ENCODE results near the gene FBXO2. TPM values are rescaled to one million over a fixed set of nuclear protein-coding genes. Genes with fewer than 3 reads are reported as not detected.

The FBXO2 gene
- total RNA-seq, 1 experiment from 2014 or later = 81.1 TPM

DNA sequence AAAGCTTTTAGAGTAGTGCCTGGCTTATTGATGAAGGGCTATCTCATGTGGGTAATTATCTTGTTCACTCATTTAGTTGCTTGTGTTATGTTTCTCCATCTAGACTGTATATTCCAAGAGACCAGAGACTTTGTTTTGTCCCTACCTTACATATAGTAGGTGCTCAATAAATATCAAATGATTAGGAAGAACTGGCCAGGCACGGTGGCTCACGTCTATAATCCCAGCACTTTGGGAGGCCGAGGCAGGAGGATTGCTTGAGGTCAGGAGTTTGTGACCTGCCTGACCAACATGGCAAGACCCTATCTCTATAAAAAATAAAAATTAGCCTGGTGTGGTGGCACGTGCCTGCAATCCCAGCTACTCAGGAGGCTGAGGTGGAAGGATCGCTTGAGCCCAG lies 9.0 kb downstream of the FBXO2 start (continued):
- TF ChIP-seq RAD21 (IDR thresholded peaks at IDR 0.05; ENCODE audit: low read depth) (no peak), YY1 (IDR thresholded peaks at IDR 0.05; ENCODE audit: extremely low read depth, insufficient replicate concordance, low read depth, low read length) (no peak), SRF (IDR thresholded peaks at IDR 0.05; ENCODE audit: low read depth) (no peak), ELF1 (IDR thresholded peaks at IDR 0.05; ENCODE audit: borderline replicate concordance, low read depth) (no peak)

DNA sequence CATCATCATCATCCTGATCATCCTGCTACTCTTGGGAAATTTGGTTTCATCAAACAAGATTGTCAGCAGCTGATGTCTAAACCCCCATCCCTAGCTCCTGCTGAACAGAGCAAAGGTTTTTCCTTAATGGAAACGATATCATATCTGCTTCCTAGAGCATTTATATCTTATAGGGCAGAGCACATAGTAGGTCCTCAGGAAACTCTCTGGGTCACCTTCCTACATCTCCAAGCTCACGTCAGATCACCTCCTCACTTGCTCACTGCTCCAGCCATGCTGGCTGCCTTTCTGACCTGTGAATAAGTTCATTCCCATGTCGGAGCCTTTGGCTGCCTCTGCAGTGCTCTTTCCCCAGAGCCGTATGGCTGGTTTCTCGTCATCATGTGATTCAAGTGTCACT lies 10.4 kb downstream of the FBXO2 start:
- POLR2A ChIA-PET = no interaction called here
- no peak for ATAC-seq
- no peak overlapping the region for H3K4me3 ChIP-seq (replicated peaks in 1 of 2; ENCODE audit: low read depth in 1 of 2, low read length in 2 of 2)

More for the DNA sequence above, 10.4 kb downstream of the FBXO2 start:
- Histone ChIP-seq H3K4me1 (ENCODE audit: control insufficient read depth in 1 of 2, insufficient read depth in 2 of 2, low read length in 2 of 2) (no peaks in the 10 kb centered on the region; a peak in 1 of 4 replicates), H3K27me3 (ENCODE audit: insufficient read depth, low read length) (peaks cover 4% of the 10 kb centered on the region), H3K9me3 (ENCODE audit: control insufficient read depth in 1 of 2, insufficient read depth in 1 of 2, low read depth in 1 of 2, low read length in 2 of 2) (no peaks in the 10 kb centered on the region), H3K9me2 (ENCODE audit: insufficient read depth) (no peaks in the 10 kb centered on the region), H3K9ac (ENCODE audit: low read length) (no peak overlapping the region), H3K79me2 (ENCODE audit: insufficient read depth, low read length) (no peaks in the 10 kb centered on the region), H3K36me3 (ENCODE audit: control insufficient read depth in 1 of 2, insufficient read depth in 2 of 2, low read length in 2 of 2) (no peaks in the 10 kb centered on the region), H2AFZ (ENCODE audit: low read depth, low read length, poor library complexity, severe bottlenecking) (no peak overlapping the region), H3K27ac (ENCODE audit: low read depth, low read length) (no peak overlapping the region), H4K20me1 (ENCODE audit: insufficient read depth) (no peaks in the 10 kb centered on the region), H3K4me2 (ENCODE audit: low read length) (no peak overlapping the region)
- TF ChIP-seq FOSL1 (IDR thresholded peaks at IDR 0.05; ENCODE audit: low read depth) = no peak
- TF ChIP-seq SP1 (IDR thresholded peaks at IDR 0.05; ENCODE audit: low read depth) = no peak
- TF ChIP-seq TCF7L2 (IDR thresholded peaks at IDR 0.05; ENCODE audit: borderline replicate concordance, extremely low read depth, insufficient read depth, insufficient read length) = no peak
- no peak for TF ChIP-seq JUND (IDR thresholded peaks at IDR 0.05)
- no peak for TF ChIP-seq SIN3A (IDR thresholded peaks at IDR 0.05; ENCODE audit: low read depth)
- no peak for TF ChIP-seq ZFX (IDR thresholded peaks at IDR 0.05)
- no peak for TF ChIP-seq SRF (IDR thresholded peaks at IDR 0.05; ENCODE audit: low read depth)
- no peak for TF ChIP-seq EGR1 (IDR thresholded peaks at IDR 0.05; ENCODE audit: low read depth)
- no peak for TF ChIP-seq EZH2 (IDR thresholded peaks at IDR 0.05)
- TF ChIP-seq POLR2A (IDR thresholded peaks at IDR 0.05; ENCODE audit: borderline replicate concordance, extremely low read depth, insufficient read depth, insufficient read length) = no peak
- no peak for TF ChIP-seq ZNF274 (IDR thresholded peaks at IDR 0.05; ENCODE audit: low read depth, low read length)
- TF ChIP-seq YY1 (IDR thresholded peaks at IDR 0.05; ENCODE audit: extremely low read depth, insufficient replicate concordance, low read depth, low read length) = no peak
- TF ChIP-seq, protein P1, sequence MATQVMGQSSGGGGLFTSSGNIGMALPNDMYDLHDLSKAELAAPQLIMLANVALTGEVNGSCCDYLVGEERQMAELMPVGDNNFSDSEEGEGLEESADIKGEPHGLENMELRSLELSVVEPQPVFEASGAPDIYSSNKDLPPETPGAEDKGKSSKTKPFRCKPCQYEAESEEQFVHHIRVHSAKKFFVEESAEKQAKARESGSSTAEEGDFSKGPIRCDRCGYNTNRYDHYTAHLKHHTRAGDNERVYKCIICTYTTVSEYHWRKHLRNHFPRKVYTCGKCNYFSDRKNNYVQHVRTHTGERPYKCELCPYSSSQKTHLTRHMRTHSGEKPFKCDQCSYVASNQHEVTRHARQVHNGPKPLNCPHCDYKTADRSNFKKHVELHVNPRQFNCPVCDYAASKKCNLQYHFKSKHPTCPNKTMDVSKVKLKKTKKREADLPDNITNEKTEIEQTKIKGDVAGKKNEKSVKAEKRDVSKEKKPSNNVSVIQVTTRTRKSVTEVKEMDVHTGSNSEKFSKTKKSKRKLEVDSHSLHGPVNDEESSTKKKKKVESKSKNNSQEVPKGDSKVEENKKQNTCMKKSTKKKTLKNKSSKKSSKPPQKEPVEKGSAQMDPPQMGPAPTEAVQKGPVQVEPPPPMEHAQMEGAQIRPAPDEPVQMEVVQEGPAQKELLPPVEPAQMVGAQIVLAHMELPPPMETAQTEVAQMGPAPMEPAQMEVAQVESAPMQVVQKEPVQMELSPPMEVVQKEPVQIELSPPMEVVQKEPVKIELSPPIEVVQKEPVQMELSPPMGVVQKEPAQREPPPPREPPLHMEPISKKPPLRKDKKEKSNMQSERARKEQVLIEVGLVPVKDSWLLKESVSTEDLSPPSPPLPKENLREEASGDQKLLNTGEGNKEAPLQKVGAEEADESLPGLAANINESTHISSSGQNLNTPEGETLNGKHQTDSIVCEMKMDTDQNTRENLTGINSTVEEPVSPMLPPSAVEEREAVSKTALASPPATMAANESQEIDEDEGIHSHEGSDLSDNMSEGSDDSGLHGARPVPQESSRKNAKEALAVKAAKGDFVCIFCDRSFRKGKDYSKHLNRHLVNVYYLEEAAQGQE (IDR thresholded peaks at IDR 0.05; ENCODE audit: low read depth) = no peak
- no peak for TF ChIP-seq CEBPB (IDR thresholded peaks at IDR 0.05; ENCODE audit: low read depth)
- no peak for TF ChIP-seq CBX3 (IDR thresholded peaks at IDR 0.05; ENCODE audit: low read depth)
- RAD21 ChIA-PET (ENCODE audit: low non-redundant PET in 1 of 2, low total read pairs in 2 of 2, uncharacterized antibody in 2 of 2, unreplicated experiment in 2 of 2) = interaction anchor here in 1 of 2 experiments (1.2 kb wide), 1 partner anchor 606 kb away, joined by 3 read pairs; no protein-coding TSS in a partner anchor
- BruUV-seq (replicated peaks) = no TSS peak
- DNase-seq (ENCODE audit: low read depth, low spot score) = no peak
- intact Hi-C loops (cut with micrococcal nuclease) = loop anchor here (2.0 kb wide), 2 partner anchors 165 to 357 kb away; partner anchors contain the start of gene DISP3
- CTCF ChIA-PET = interaction anchor here (1.2 to 3.7 kb wide), 4 partner anchors 371 to 606 kb away, joined by 4 to 27 read pairs (median 7); partner anchors contain the start of genes EXOSC10 and UBIAD1
